Astrocyte of the spinal cord (primary cell): ENCODE results near the gene CDK1.
A peak's percentile ranks its signal among the peaks of the same experiment; 100 is the strongest.

ENCODE experiments used
- DNase-seq: peaks from one replicate; pipeline ENCODE4 v3.0.0; 2011; ENCODE audit warnings: low read depth, low spot score
- H3K4me3 ChIP-seq: 2 replicates; pipeline ENCODE4 v1.5.1; 2011; ENCODE audit warnings: low read depth, mild to moderate bottlenecking, low read length, moderate library complexity
- in situ Hi-C: cut with HindIII; loops from 2 replicates; pipeline ENCODE4 v1.10.0; 2017; ENCODE audit warnings: low sequenced_read_pairs
- TF ChIP-seq, protein P1 (sequence below): IDR thresholded peaks from 2 replicates; pipeline ENCODE4 v1.5.1; 2012; ENCODE audit warnings: low read depth, mild to moderate bottlenecking, low read length, inconsistent platforms

Gene CDK1

DNA sequence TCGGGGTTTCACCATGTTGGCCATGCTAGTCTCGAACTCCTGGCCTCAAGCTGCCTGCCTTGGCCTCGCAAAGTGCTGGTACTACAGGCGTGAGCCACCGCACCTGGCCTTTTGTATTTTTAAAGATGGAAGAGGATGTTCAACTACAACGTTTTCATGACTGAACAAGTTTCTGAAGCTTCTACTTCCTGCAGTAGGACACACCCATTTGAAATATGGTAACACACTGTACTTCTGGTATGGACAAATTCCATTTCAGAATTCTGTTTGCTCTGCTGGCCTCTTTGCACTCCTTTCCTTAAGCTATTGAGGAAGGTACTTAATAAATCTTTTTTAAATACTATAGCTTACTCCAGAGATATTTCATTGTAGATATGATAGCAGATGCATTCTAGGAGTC lies 10.9 kb upstream of the CDK1 start:
- no peak for DNase-seq
- no peak overlapping the region for H3K4me3 ChIP-seq
- in situ Hi-C loops = no loop called here
- TF ChIP-seq, protein P1, sequence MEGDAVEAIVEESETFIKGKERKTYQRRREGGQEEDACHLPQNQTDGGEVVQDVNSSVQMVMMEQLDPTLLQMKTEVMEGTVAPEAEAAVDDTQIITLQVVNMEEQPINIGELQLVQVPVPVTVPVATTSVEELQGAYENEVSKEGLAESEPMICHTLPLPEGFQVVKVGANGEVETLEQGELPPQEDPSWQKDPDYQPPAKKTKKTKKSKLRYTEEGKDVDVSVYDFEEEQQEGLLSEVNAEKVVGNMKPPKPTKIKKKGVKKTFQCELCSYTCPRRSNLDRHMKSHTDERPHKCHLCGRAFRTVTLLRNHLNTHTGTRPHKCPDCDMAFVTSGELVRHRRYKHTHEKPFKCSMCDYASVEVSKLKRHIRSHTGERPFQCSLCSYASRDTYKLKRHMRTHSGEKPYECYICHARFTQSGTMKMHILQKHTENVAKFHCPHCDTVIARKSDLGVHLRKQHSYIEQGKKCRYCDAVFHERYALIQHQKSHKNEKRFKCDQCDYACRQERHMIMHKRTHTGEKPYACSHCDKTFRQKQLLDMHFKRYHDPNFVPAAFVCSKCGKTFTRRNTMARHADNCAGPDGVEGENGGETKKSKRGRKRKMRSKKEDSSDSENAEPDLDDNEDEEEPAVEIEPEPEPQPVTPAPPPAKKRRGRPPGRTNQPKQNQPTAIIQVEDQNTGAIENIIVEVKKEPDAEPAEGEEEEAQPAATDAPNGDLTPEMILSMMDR = no peak

DNA sequence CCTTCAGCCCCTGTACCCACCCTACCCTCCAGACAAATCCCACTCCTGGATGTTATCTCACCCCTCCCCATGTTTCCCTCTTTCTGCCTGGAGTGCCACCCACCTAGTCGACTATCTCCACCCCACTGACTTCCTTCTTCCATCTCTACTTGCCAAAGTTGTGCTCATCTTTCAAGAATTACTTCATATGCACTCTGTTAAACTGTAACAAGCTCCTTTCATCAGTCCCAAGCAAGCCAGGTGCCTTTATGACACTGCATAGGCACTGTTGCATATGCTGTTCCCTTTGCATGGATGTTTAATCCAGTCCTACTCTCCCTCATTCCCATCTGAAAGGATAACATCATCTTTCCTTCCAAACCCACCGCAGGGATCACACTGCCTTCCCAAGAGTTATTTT lies 8.9 kb upstream of the CDK1 start:
- DNase-seq = no peak
- in situ Hi-C loops = no loop called here
- TF ChIP-seq, protein P1 = no peak
- no peak overlapping the region for H3K4me3 ChIP-seq

DNA sequence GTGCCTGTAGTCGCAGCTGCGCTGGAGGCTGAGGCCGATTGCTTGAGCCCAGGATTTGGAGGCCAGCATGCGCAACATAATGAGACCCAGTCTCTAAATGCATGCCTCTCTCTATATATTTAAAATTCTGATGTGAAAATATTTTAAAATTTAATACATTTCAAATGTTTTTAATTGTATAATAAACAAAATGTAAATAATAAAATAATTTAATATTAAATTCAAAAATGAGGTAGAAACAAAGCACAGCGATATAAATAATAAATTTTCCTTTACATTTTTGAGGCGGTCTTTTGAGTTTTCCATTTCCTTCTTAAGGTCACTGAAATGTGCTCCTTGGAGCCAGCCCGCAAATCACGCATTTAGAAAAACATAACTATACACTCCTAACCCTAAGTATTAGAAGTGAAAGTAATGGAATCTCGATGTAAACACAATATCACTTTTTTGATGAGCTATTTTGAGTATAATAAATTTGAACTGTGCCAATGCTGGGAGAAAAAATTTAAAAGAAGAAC lies 523 bp upstream of the CDK1 start:
- in situ Hi-C loops = no loop called here
- TF ChIP-seq, protein P1 = no peak
- H3K4me3 ChIP-seq = peak overlapping the region; percentile 81
- DNase-seq = no peak

DNA sequence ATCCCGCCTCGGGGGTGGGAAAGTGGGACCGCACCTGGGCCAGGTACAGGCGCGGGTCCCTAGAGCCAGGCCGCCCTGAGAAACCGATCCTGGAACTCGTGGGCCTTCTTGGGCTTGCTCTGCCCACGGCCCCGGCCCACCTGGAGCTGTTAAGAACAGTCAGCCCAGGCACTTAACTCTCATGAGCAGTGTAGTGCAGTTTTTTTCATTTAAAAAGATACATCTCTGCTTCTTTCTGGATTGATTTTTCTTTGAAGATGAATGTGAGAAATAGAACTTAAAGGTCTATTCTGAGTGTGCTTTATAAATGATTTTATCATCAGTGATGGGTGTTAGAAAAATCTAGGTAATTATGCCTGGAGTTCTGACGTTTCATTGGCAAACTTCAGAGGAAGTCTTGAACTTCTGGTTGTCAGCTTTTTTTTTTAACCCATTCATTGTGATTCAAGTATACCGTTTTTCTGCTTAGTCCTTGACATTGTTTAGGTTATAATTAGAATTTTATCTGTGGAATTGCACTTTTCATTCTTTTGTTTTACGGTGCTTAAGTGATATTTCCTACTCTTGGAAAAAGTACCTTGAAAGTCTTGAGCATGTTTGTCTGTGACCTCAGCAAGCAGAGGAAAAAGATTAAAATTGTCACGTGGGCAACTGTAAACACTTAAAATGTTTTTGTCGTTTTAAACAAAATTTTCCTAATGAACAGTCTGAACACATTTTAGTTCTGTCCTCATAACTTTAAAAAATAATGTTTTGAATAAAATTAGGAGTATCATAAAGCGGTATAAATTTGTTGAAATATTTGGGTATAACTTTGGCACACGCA lies 906 bp downstream of the CDK1 start:
- DNase-seq = peak; percentile 31
- in situ Hi-C loops = no loop called here
- TF ChIP-seq, protein P1 = no peak
- H3K4me3 ChIP-seq = peak overlapping the region; percentile 81

DNA sequence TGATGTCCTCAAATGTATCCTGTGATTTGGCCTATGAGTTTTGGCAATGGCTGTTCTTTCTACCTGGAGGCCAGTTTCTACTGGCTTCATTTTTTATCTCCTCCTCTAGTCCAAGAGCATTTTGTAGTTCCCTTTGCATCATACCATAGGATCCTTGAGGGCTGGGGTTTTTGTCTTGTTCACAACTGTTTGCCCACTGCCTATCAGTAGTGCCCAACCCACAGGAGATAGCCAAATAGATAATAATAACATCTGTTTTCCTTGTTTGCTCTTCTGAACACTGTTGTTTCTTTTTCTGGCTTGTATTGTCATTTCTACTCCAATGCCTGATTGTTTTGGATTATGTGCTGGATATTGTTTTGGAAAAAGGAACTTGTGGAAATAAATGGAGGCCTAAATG lies 3.4 kb downstream of the CDK1 start:
- peak; percentile 22 for DNase-seq
- in situ Hi-C loops = no loop called here
- no peak overlapping the region for H3K4me3 ChIP-seq
- TF ChIP-seq, protein P1 = no peak

DNA sequence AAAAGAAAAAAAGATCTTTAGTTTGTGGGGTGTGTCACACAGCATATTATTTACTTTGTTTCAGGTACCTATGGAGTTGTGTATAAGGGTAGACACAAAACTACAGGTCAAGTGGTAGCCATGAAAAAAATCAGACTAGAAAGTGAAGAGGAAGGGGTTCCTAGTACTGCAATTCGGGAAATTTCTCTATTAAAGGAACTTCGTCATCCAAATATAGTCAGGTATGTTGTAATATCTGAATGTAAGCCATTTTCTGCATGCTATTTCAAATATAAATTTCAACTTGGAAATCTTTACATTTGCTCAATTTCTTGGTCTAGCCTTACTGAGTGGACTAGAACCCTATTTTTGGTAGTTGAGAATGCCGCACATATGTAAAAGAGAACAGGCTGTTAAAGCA lies 6.4 kb downstream of the CDK1 start:
- no peak for DNase-seq
- TF ChIP-seq, protein P1 = no peak
- in situ Hi-C loops = no loop called here
- H3K4me3 ChIP-seq = no peak overlapping the region
